GF-D8 (cell line): ENCODE measurements around the gene NEIL1.
A peak's percentile ranks its signal among the peaks of the same experiment; 100 is the strongest.

Experiments used
- DNase-seq: peaks from one replicate; lab custom pipeline; 2025; lab: John Stamatoyannopoulos, UW

Gene NEIL1

GRCh38 chr15:75356517-75356916 is 9.7 kb downstream of the NEIL1 start:
- DNase-seq = no peak

GRCh38 chr15:75357976-75358673 is 11.3 kb downstream of the NEIL1 start:
- DNase-seq = no peak

DNA sequence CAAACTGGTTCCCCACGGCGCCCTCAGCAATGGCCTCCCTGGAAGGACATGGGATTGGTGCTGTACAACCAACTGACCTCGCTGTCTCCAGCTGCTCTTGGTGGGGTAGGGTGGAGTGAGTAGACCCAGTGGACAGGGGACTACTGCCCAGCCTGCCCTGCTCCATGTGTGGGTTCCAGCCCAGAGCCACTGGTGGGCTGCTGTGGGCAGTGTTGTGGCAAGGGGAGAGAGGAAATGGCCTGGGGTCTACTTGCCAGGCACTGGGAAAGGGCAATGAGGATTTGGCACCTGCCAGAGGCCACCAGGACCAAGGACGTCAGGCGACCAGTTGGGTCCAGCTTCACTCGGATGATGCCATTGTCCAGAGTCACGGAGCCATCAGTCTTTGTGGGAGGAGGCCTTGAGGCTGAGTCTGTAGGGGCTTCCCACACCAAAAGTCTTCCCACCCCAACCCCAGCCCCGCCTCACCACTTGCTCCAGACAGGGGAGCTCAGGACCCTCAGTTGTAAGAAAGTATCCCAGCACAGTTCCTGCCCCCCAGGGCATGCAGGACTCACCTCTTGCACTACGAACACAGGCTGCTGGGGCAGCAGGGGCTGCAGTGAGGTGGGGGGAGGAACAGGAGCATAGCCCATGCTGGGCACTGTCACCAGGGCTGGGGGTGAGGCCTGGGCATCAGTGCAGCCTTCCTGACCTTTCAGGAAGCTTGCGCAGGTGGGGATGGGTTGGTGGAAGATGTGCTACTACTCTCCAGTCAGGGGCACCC is 12.1 kb downstream of the NEIL1 start:
- no peak for DNase-seq

DNA sequence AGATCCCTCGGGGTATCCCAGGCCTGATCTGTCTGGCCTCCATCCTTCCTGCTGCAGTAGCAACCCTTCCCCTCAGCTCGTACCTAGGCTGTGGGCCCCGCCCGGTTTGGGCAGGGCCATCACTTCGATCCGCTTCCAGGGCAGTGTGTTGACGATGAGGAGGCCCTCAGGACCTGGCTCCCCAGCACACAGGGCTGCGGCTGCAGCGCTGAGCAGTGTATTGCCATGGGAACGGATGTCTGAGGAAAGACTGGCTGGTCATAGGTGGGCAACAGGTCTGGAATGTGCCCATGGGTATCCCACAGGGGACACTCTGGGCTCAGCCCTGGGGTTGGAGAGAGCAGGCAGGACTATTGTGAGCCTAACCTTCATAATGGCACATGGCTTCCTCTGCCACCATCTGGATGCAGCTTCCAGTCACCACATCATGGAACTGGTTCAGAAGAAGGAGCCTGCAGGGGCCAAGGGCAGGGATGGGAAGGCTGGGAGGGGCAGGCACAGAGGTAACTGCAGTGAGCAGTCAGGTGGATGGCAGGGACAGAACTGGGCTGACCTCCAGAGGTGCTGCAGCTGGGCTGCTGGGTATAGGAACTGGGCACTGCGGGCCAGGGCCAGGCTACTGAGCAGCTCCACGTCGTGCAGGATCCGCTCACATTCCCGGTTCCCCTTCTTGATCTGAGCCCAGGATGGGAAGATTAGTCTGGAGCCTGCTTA is 12.9 kb downstream of the NEIL1 start:
- DNase-seq = no peak

DNA sequence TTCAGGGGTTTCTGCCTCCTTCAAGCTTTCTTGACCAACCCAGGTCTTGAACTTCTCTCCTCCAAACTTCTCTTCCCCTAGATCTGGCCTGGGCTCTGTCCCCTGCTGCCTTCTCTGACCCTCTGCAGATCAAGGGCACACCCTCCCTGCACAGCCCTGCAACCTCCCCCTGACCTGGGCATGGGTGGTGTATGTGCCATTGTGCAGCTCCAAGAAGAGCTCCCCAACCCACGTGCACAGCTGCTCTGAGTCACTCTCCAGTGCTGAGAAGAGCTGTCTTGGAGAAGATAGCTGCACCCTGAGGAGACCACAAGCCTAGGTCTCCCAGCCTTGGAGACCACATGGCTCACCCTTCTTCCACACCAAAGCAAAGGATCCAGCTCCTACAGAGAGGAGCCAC is 13.6 kb downstream of the NEIL1 start:
- DNase-seq = no peak

- no peak for DNase-seq
Measured at GRCh38 chr15:75360856-75361255, 14.0 kb downstream of the NEIL1 start.

DNA sequence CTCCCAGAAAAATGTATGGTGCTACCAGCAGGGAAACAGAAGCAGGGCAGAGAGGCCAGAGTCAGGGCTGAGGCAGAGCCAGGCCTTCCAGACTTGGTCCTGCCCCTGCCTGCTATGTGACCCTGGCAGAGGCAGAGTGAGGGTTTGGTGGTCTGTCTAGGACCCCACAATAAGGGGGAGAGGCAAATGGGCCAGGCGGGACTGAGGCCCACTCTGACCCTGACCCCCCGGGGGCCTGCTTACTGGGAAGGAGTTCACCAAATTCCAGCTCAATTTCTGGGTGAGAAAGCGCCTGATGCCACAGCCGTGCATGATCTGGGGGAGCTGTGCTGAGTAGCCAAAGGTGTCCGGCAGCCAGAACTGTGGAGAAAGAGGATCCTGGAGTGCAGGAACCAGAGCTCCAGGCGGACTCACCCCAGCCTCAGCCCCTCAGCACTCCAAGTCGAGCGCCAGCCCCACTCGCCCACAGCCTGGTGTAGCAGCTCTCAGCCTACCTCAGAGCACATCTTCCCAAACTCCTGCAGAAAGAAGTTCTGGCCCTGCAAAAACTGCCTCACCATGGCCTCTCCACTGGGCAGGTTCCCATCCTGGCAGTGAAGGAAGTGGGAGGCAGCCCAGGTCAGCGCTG is 14.6 kb downstream of the NEIL1 start:
- DNase-seq = no peak

- no peak for DNase-seq
Measured at GRCh38 chr15:75361989-75362641, 15.3 kb downstream of the NEIL1 start.

DNA sequence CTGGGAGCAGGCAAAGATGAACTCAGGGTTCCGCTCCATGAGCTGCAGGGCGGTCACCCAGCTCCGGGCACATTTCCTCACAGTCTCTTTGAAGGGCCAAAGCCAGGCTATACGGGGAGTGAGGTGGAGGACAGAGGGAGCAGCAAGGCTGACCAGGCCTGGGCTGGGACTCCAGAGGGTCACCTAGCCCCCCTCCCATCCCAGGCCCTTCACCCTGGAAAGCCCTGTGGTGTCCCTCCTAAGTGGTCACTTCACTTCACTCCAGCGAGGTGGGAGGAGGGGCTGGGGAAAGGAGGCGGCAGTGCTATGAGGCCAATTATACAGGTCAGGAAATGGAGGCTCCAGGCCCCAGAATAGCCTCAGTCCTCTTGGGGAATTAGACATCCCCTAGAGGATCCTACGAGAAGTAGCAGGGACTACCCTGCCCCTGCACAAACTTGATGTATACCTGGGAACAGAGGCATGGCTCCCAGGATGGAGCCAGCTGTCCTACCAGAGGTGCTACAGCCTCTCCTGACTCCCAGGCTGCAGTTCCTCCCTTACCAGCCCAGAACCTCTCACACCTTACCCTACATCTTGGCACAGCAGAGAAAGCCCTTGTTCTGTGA is 15.9 kb downstream of the NEIL1 start:
- no peak for DNase-seq

- no peak for DNase-seq
Measured at GRCh38 chr15:75363786-75364185, 16.9 kb downstream of the NEIL1 start.

DNA sequence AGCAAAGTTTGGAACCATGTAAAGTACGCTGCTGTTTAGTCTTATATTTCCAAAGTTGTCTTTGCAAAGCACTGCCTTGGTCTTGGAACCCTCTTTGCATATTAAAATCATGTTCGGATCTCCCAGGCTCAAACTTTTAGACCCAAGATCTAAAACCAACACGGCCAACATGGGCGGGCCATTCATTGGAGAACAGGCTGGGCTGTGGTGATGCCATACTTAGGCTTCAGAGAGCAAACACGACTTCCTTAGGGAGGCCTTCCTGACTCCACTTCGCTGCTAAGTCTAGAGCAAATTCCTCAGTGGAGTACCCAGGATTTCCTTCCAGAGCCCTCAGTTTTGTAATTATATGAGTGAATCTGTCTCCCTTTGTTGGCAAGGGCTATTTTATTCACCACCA is 18.0 kb downstream of the NEIL1 start:
- no peak for DNase-seq

GRCh38 chr15:75366163-75366562 is 19.3 kb downstream of the NEIL1 start:
- DNase-seq = no peak

- no peak for DNase-seq
Measured at GRCh38 chr15:75367006-75367405, 20.2 kb downstream of the NEIL1 start.

- no peak for DNase-seq
Measured at GRCh38 chr15:75367406-75367912, 20.6 kb downstream of the NEIL1 start.

DNA sequence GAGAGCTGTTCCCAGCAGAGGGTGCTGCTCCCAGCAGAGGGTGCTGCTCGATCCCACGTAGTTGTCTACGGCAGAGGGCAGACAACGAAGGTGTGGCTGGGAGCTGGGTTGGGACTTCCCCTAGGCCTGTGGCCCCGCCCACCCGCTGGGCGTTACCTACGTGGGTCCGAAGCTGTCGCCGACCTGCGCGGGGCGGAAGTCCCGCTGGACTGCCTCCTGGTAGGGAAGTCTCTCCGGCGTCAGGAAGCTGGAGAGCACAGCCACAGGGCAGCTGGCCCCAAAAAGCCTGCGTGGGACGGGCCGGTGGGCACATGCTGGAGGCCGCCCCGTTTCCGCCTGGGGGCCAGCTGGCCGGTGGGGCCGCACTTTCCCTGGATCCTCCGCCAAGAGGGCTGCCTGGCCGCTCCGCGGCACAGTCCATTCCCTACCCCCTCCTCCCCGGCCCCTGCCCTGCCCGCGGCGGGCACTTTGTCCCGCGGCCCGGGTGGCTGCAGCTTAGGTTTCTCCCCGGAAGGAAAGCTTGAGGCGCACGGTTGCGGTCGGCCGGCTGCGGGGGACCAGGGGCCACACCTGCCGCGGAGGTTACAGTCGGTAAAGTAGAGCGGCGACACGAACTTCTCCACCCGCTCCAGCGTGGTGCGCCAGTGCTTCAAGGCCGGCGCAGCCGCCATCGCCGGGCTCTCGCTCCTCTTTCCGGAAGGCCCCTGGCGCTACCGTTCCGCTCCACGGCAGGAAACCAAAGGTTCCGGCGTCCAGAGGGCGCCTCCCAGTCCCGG is 21.3 kb downstream of the NEIL1 start, which contains the start of gene MAN2C1:
TSS of gene MAN2C1 (minus strand) at position 695 of the 776 bp plus-strand sequence. CDS start at position 671, 24 bp downstream.
- peak; percentile 92 for DNase-seq

GRCh38 chr15:75368689-75369239 is 21.9 kb downstream of the NEIL1 start:
- DNase-seq = no peak

DNA sequence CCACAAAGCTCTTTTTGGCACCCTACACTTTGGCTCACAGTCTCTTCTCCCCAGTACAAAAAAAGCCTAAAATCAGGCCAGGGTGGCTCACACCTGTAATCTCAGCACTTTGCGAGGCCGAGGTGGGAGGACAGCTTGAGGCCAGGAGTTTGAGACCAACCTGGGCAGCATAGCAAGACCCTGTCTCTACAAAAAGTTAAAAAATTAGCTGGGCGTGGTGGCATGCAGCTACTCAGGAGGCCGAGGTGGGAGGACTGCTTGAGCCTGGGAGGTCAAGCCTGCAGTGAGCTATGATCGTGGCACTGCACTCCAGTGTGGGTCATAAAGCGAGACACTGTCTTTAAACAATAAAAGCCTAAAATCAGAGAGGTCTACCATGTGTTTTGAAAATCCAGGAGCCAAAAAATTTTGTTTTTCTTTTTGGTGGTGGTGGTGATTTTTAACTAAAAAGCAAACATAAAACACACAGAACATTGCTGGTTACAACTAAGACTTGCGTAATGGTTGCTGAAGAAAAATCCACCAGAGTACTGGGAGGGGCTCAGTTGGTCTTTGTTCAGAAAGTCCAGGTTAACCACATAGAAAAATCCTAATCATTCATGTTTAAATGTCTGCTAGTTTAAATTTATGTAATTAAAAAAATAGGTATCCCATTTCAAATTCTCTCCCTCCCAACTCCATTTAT is 23.2 kb downstream of the NEIL1 start:
- DNase-seq = no peak

GRCh38 chr15:75371486-75371885 is 24.6 kb downstream of the NEIL1 start:
- no peak for DNase-seq

DNA sequence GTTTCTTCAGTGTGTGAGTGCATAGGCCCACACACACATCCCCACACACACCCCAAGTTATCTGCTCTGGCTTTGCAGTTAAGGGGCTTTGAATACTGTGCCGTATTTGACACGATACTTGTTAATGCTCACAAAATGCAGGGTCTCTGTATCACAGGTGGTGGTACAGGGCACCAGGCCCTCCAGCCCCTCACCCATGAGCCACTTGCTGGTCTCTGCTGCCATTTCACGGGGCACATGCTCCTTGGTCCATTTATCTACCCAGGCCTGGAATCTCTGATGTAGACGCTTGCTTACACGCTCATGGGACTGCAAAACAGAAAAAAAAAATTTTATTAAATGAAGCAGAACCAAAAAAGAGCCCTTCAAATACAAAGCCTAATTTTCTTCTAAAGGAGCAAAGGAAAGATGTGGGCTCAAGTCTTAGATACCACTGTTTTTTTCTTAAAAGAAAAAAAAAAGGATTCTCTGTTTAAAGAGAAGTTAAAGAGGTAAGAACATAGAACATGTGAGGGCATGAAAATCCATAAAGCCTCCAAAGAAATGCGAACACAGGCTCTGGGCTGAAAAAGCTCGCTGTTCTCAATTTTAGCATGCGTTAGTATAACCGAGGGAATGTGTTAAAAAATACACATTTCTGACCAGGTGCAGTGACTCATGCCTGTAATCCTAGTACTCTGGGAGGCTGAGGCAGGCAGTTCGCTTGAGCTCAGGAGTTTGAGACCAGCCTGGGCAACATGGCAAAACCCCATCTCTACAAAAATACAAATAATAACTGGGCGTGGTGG is 25.3 kb downstream of the NEIL1 start:
- no peak for DNase-seq
